ENCODE results near the gene HNRNPLL. TPM values are rescaled to one million over a fixed set of nuclear protein-coding genes. Genes with fewer than 3 reads are reported as not detected.

The HNRNPLL gene
- total RNA-seq, 1 donor from 2014 or later: 79.8 TPM

- peaks cover 10% of the 10 kb centered on the region for H3K27me3 Mint-ChIP-seq (ENCODE audit: unreplicated experiment)
- TF ChIP-seq CTCF (IDR thresholded peaks at IDR 0.05; ENCODE audit: partially characterized antibody, unreplicated experiment): no peak
- no peak overlapping the region for H3K27ac Mint-ChIP-seq (ENCODE audit: unreplicated experiment)
These were observed 80.9 kb downstream of the HNRNPLL start for GRCh38 chr2:38521835-38522234.

GRCh38 chr2:38517284-38517683 lies 85.4 kb downstream of the HNRNPLL start:
- no peak for TF ChIP-seq CTCF (IDR thresholded peaks at IDR 0.05; ENCODE audit: partially characterized antibody, unreplicated experiment)
- Mint-ChIP-seq H3K9me3 (ENCODE audit: unreplicated experiment) (peaks cover 2% of the 10 kb centered on the region), H3K4me1 (ENCODE audit: low read depth, unreplicated experiment) (peaks cover 2% of the 10 kb centered on the region), H3K27ac (ENCODE audit: unreplicated experiment) (no peak overlapping the region), H3K27me3 (ENCODE audit: unreplicated experiment) (no peaks in the 10 kb centered on the region), H3K4me3 (ENCODE audit: unreplicated experiment) (no peak overlapping the region), H3K36me3 (ENCODE audit: unreplicated experiment) (no peaks in the 10 kb centered on the region)
- no peak for DNase-seq

More at GRCh38 chr2:38521835-38522234, 80.9 kb downstream of the HNRNPLL start:
- peaks cover 3% of the 10 kb centered on the region for H3K9me3 Mint-ChIP-seq (ENCODE audit: unreplicated experiment)
- H3K36me3 Mint-ChIP-seq (ENCODE audit: unreplicated experiment): no peaks in the 10 kb centered on the region
- no peak for DNase-seq
- peaks cover 18% of the 10 kb centered on the region for H3K4me1 Mint-ChIP-seq (ENCODE audit: low read depth, unreplicated experiment)
- H3K4me3 Mint-ChIP-seq (ENCODE audit: unreplicated experiment): no peak overlapping the region

GRCh38 chr2:38516526-38516925 lies 86.2 kb downstream of the HNRNPLL start:
- Mint-ChIP-seq H3K9me3 (ENCODE audit: unreplicated experiment) (peaks cover 2% of the 10 kb centered on the region), H3K27me3 (ENCODE audit: unreplicated experiment) (no peaks in the 10 kb centered on the region), H3K4me1 (ENCODE audit: low read depth, unreplicated experiment) (peaks cover 2% of the 10 kb centered on the region), H3K27ac (ENCODE audit: unreplicated experiment) (no peak overlapping the region), H3K4me3 (ENCODE audit: unreplicated experiment) (no peak overlapping the region), H3K36me3 (ENCODE audit: unreplicated experiment) (no peaks in the 10 kb centered on the region)
- no peak for TF ChIP-seq CTCF (IDR thresholded peaks at IDR 0.05; ENCODE audit: partially characterized antibody, unreplicated experiment)
- no peak for DNase-seq

GRCh38 chr2:38516122-38516521 lies 86.6 kb downstream of the HNRNPLL start:
- H3K27me3 Mint-ChIP-seq (ENCODE audit: unreplicated experiment): no peaks in the 10 kb centered on the region
- H3K27ac Mint-ChIP-seq (ENCODE audit: unreplicated experiment): no peak overlapping the region
- DNase-seq: no peak
- no peak overlapping the region for H3K4me3 Mint-ChIP-seq (ENCODE audit: unreplicated experiment)
- H3K9me3 Mint-ChIP-seq (ENCODE audit: unreplicated experiment): peaks cover 2% of the 10 kb centered on the region
- peaks cover 2% of the 10 kb centered on the region for H3K4me1 Mint-ChIP-seq (ENCODE audit: low read depth, unreplicated experiment)
- H3K36me3 Mint-ChIP-seq (ENCODE audit: unreplicated experiment): no peaks in the 10 kb centered on the region
- TF ChIP-seq CTCF (IDR thresholded peaks at IDR 0.05; ENCODE audit: partially characterized antibody, unreplicated experiment): no peak

- no peaks in the 10 kb centered on the region for H3K27me3 Mint-ChIP-seq (ENCODE audit: unreplicated experiment)
- peaks cover 2% of the 10 kb centered on the region for H3K9me3 Mint-ChIP-seq (ENCODE audit: unreplicated experiment)
- no peaks in the 10 kb centered on the region for H3K36me3 Mint-ChIP-seq (ENCODE audit: unreplicated experiment)
- no peak overlapping the region for H3K4me3 Mint-ChIP-seq (ENCODE audit: unreplicated experiment)
- H3K4me1 Mint-ChIP-seq (ENCODE audit: low read depth, unreplicated experiment): peaks cover 2% of the 10 kb centered on the region
- no peak overlapping the region for H3K27ac Mint-ChIP-seq (ENCODE audit: unreplicated experiment)
- DNase-seq: no peak
- no peak for TF ChIP-seq CTCF (IDR thresholded peaks at IDR 0.05; ENCODE audit: partially characterized antibody, unreplicated experiment)
These were observed 87.3 kb downstream of the HNRNPLL start for GRCh38 chr2:38515155-38516074.
